SK-N-SH (cell line): ENCODE results near the gene STARD3. TPM values are rescaled to one million over a fixed set of nuclear protein-coding genes. Genes with fewer than 3 reads are reported as not detected.

Source experiments
- CTCF ChIA-PET: fragments of 300-600, 350-600 bp; formaldehyde crosslinking; extraction: SDS; loops from one replicate; lab custom pipeline; 2021; lab: Yijun Ruan, JAX
- POLR2A ChIA-PET: fragments of 350-600 bp; sonication (Branson Sonifier 250); formaldehyde crosslinking; extraction: SDS; loops from one replicate; lab custom pipeline; 2020; ENCODE audit warnings: antibody characterized with exemption, inconsistent platforms; lab: Yijun Ruan, JAX
- DNase-seq: peaks from one replicate; pipeline ENCODE4 v3.0.0; 2012
- H2AFZ ChIP-seq: fragments of 200-600 bp; sonication (generic); 2 replicates; pipeline ENCODE4 v1.8.1; 2016; ENCODE audit warnings: antibody characterized with exemption, mild to moderate bottlenecking, low read depth
- H3F3A ChIP-seq: fragments of 200-600 bp; sonication (generic); replicated peaks from 2 replicates; pipeline ENCODE3; 2016; ENCODE audit warnings: antibody characterized with exemption, mild to moderate bottlenecking; ENCODE audit not compliant: insufficient read depth
- H3K27ac ChIP-seq, 2 experiments: fragments of 200-500 bp in 1 of 2; fragments of 200-600 bp in 1 of 2; sonication (Bioruptor generic) in 1 of 2; sonication (generic), shearing (Covaris generic) in 1 of 2; 2 replicates each; pipeline versions ENCODE4 v1.5.1 to v1.6.1; 2014 to 2016; ENCODE audit warnings: low read depth in 2 of 2, inconsistent platforms in 1 of 2, low read length in 1 of 2, mild to moderate bottlenecking in 1 of 2, mixed read lengths in 1 of 2
- H3K27me3 ChIP-seq: fragments of 200-600 bp; sonication (generic), shearing (Covaris generic); 2 replicates; pipeline ENCODE4 v1.6.1; 2016; ENCODE audit warnings: mixed run types; ENCODE audit not compliant: insufficient read depth
- H3K36me3 ChIP-seq, 2 experiments: fragments of 200-500 bp in 1 of 2; fragments of 200-600 bp in 1 of 2; sonication (Bioruptor generic) in 1 of 2; sonication (generic) in 1 of 2; replicated peaks in 1 of 2; 2 replicates each; pipeline versions ENCODE3 to v1.5.1; 2014 to 2016; ENCODE audit warnings: low read length in 1 of 2, mild to moderate bottlenecking in 1 of 2; ENCODE audit not compliant: insufficient read depth in 2 of 2, control insufficient read depth in 1 of 2
- H3K4me1 ChIP-seq, 2 experiments: fragments of 200-500 bp in 1 of 2; fragments of 200-600 bp in 1 of 2; sonication (Bioruptor generic) in 1 of 2; sonication (generic), shearing (Covaris generic) in 1 of 2; 2 replicates each; pipeline versions ENCODE4 v1.5.1 to v1.6.1; 2014 to 2016; ENCODE audit warnings: low read depth in 1 of 2, low read length in 1 of 2, mixed run types in 1 of 2; ENCODE audit not compliant: insufficient read depth in 2 of 2, control insufficient read depth in 1 of 2
- H3K4me2 ChIP-seq: fragments of 200-600 bp; sonication (generic), shearing (Covaris generic); 2 replicates; pipeline ENCODE4 v1.6.1; 2017; ENCODE audit warnings: mixed run types
- H3K4me3 ChIP-seq, 2 experiments: fragments of 200-500 bp in 1 of 2; fragments of 200-600 bp in 1 of 2; sonication (Bioruptor generic) in 1 of 2; sonication (generic), shearing (Covaris generic) in 1 of 2; 2 replicates each; pipeline versions ENCODE4 v1.5.1 to v1.8.1; 2014 to 2016; ENCODE audit warnings: low read depth in 2 of 2, inconsistent platforms in 1 of 2, low read length in 1 of 2, mild to moderate bottlenecking in 1 of 2, mixed read lengths in 1 of 2, moderate library complexity in 1 of 2
- H3K79me2 ChIP-seq: fragments of 200-600 bp; sonication (generic); 2 replicates; pipeline ENCODE4 v1.8.1; 2017; ENCODE audit warnings: mild to moderate bottlenecking; ENCODE audit not compliant: insufficient read depth
- H3K9ac ChIP-seq: fragments of 200-600 bp; sonication (generic); 2 replicates; pipeline ENCODE4 v1.6.1; 2017; ENCODE audit warnings: mixed run types
- H3K9me2 ChIP-seq: fragments of 200-600 bp; sonication (generic); 2 replicates; pipeline ENCODE4 v1.6.1; 2017; ENCODE audit warnings: mixed run types
- H3K9me3 ChIP-seq: fragments of 200-600 bp; sonication (generic); 2 replicates; pipeline ENCODE4 v1.6.1; 2017; ENCODE audit warnings: mixed run types, mild to moderate bottlenecking, moderate library complexity
- H4K20me1 ChIP-seq: fragments of 200-600 bp; sonication (generic); 2 replicates; pipeline ENCODE4 v1.6.1; 2017; ENCODE audit warnings: mild to moderate bottlenecking, mixed run types; ENCODE audit not compliant: insufficient read depth
- EZH2phosphoT487 ChIP-seq: fragments of 200-600 bp; sonication (generic); IDR thresholded peaks from 2 replicates; pipeline ENCODE4 v1.6.1; 2017; ENCODE audit warnings: low read depth, mixed run types, mild to moderate bottlenecking, antibody characterized with exemption, moderate library complexity, borderline replicate concordance
- FOSL2 ChIP-seq: IDR thresholded peaks from 2 replicates; pipeline ENCODE4 v1.4.0; 2012; ENCODE audit warnings: low read depth, mild to moderate bottlenecking, moderate library complexity, borderline replicate concordance
- FOXJ3 ChIP-seq: sonication (generic); formaldehyde crosslinking; IDR thresholded peaks from 2 replicates; pipeline ENCODE4 v1.5.1; 2020; ENCODE audit warnings: mild to moderate bottlenecking, missing genetic modification reagents
- GATA2 ChIP-seq: sonication (generic); formaldehyde crosslinking; IDR thresholded peaks from 2 replicates; pipeline ENCODE4 v1.5.0; 2020; ENCODE audit warnings: mild to moderate bottlenecking, missing genetic modification reagents
- JUND ChIP-seq: IDR thresholded peaks from 2 replicates; pipeline ENCODE4 v1.4.0; 2012
- MEF2A ChIP-seq: IDR thresholded peaks from 2 replicates; pipeline ENCODE4 v1.4.0; 2012; ENCODE audit warnings: low read depth, borderline replicate concordance
- NFIC ChIP-seq: IDR thresholded peaks from 2 replicates; pipeline ENCODE4 v1.4.0; 2012; ENCODE audit warnings: borderline replicate concordance
- RCOR1 ChIP-seq: fragments of 150-350 bp; IDR thresholded peaks from 2 replicates; pipeline ENCODE4 v1.6.1; 2017; ENCODE audit warnings: antibody characterized with exemption, low read length
- RFX5 ChIP-seq: IDR thresholded peaks from 2 replicates; pipeline ENCODE4 v1.6.1; 2012; ENCODE audit warnings: mild to moderate bottlenecking, improper control_type of control experiment, low read length
- RXRA ChIP-seq: IDR thresholded peaks from 2 replicates; pipeline ENCODE4 v1.4.0; 2012; ENCODE audit warnings: low read depth, mild to moderate bottlenecking, borderline replicate concordance
- SMC3 ChIP-seq: IDR thresholded peaks from 2 replicates; pipeline ENCODE4 v1.6.1; 2012; ENCODE audit warnings: low read depth, low read length, improper control_type of control experiment
- TCF12 ChIP-seq: IDR thresholded peaks from 2 replicates; pipeline ENCODE4 v1.4.0; 2012
- WGBS: methylation state at CpG from one replicate; pipeline ENCODE4 v1.1.6; 2017; ENCODE audit warnings: low lambda C conversion rate; 5-methylcytosine and 5-hydroxymethylcytosine counted together
- polyA plus RNA-seq, 3 experiments: library from polyadenylated mRNA; depleted of rRNA; stranded (reverse); fragments of >200 nt; gene quantifications; 2 replicates each; pipeline ENCODE4 v1.2.3, GENCODE V29; 2012
- TF ChIP-seq, protein P1 (sequence below): IDR thresholded peaks from 2 replicates; pipeline ENCODE4 v1.6.1; 2012; ENCODE audit warnings: mild to moderate bottlenecking, low read depth, low read length, moderate library complexity
- TF ChIP-seq, protein P2 (sequence below): fragments of 150-350 bp; IDR thresholded peaks from 2 replicates; pipeline ENCODE4 v1.6.1; 2016; ENCODE audit warnings: mild to moderate bottlenecking, low read depth, low read length

Gene STARD3
- polyA plus RNA-seq, 1 of the 3 experiments (the other 2 are of a cell fraction), result 76.8 TPM

DNA sequence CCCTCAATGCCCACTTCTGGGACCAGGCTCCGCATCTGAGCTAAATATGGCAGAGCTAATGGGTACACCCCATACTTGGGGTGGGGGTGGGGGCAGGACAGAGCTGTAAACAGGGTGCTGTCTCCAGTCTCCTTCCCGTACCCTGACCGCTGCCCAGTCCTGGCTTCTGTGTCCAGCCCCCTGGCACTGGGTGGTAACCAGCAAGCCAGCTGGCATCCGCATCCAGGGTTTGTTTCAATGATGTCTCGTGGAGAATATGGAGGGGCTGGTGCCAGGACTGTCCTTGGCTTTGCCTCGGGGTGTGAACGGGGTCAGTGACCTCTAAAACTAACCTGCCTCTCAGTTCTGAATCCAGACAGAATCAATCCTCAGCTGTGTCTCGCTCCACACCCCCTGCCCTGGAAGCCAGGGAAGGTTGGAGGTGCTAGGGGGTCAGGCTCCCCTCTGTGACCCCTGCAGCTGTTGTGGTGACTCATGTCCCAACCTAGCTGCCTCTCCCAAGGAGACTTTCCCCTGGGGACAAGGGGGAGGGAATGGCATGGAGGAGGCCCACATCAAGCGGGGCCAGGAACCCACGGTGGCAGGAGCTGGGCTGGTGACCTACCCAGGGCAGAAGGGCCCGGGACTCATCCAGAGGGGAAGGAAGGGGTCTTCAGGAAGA is 29.8 kb downstream of the STARD3 start:
- Histone ChIP-seq H3K4me1 (peaks cover 0 to 11% of the 10 kb centered on the region in 2 experiments; a peak in 1 of 4 replicates), H3K4me3 (no peak overlapping the region), H3K9me3 (no peaks in the 10 kb centered on the region), H2AFZ (no peak overlapping the region), H3K9ac (no peak overlapping the region), H3K27ac (no peak overlapping the region), H4K20me1 (no peaks in the 10 kb centered on the region), H3K4me2 (no peak overlapping the region), H3K79me2 (no peaks in the 10 kb centered on the region), H3K27me3 (no peaks in the 10 kb centered on the region), H3F3A (no peaks in the 10 kb centered on the region), H3K36me3 (peaks cover 0 to 7% of the 10 kb centered on the region in 2 experiments), H3K9me2 (no peaks in the 10 kb centered on the region)
- DNase-seq, result peak; percentile 53
- ChIA-PET POLR2A (interaction anchor here (1.2 to 1.3 kb wide), 2 partner anchors 14 to 21 kb away, joined by 3 read pairs; partner anchors contain the start of gene PGAP3), CTCF (interaction anchor here (0.8 to 15.8 kb wide), 9 partner anchors 8 to 64 kb away, joined by 3 to 279 read pairs (median 6); partner anchors contain the start of genes MIEN1 and PPP1R1B)
- WGBS, result 89% methylated on average over 10 of the region's 11 CpGs
- TF ChIP-seq SMC3 (no peak), FOXJ3 (CRISPR knock-in tag) (no peak), RXRA (no peak), GATA2 (CRISPR knock-in tag) (no peak), RCOR1 (no peak), FOSL2 (no peak), MEF2A (no peak), JUND (no peak), TCF12 (no peak), NFIC (no peak), RFX5 (no peak), EZH2phosphoT487 (no peak)
- TF ChIP-seq, protein P1, sequence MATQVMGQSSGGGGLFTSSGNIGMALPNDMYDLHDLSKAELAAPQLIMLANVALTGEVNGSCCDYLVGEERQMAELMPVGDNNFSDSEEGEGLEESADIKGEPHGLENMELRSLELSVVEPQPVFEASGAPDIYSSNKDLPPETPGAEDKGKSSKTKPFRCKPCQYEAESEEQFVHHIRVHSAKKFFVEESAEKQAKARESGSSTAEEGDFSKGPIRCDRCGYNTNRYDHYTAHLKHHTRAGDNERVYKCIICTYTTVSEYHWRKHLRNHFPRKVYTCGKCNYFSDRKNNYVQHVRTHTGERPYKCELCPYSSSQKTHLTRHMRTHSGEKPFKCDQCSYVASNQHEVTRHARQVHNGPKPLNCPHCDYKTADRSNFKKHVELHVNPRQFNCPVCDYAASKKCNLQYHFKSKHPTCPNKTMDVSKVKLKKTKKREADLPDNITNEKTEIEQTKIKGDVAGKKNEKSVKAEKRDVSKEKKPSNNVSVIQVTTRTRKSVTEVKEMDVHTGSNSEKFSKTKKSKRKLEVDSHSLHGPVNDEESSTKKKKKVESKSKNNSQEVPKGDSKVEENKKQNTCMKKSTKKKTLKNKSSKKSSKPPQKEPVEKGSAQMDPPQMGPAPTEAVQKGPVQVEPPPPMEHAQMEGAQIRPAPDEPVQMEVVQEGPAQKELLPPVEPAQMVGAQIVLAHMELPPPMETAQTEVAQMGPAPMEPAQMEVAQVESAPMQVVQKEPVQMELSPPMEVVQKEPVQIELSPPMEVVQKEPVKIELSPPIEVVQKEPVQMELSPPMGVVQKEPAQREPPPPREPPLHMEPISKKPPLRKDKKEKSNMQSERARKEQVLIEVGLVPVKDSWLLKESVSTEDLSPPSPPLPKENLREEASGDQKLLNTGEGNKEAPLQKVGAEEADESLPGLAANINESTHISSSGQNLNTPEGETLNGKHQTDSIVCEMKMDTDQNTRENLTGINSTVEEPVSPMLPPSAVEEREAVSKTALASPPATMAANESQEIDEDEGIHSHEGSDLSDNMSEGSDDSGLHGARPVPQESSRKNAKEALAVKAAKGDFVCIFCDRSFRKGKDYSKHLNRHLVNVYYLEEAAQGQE, result no peak
- TF ChIP-seq, protein P2, sequence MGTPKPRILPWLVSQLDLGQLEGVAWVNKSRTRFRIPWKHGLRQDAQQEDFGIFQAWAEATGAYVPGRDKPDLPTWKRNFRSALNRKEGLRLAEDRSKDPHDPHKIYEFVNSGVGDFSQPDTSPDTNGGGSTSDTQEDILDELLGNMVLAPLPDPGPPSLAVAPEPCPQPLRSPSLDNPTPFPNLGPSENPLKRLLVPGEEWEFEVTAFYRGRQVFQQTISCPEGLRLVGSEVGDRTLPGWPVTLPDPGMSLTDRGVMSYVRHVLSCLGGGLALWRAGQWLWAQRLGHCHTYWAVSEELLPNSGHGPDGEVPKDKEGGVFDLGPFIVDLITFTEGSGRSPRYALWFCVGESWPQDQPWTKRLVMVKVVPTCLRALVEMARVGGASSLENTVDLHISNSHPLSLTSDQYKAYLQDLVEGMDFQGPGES, result no peak
